SK-N-SH (cell line): ENCODE measurements around the gene CARD14. TPM values are rescaled to one million over a fixed set of nuclear protein-coding genes. Genes with fewer than 3 reads are reported as not detected.

Experiments
- CTCF ChIA-PET: fragments of 300-600, 350-600 bp; formaldehyde crosslinking; extraction: SDS; loops from one replicate; lab custom pipeline; 2021; lab: Yijun Ruan, JAX
- POLR2A ChIA-PET: fragments of 350-600 bp; sonication (Branson Sonifier 250); formaldehyde crosslinking; extraction: SDS; loops from one replicate; lab custom pipeline; 2020; ENCODE audit warnings: antibody characterized with exemption, inconsistent platforms; lab: Yijun Ruan, JAX
- DNase-seq: peaks from one replicate; pipeline ENCODE4 v3.0.0; 2012
- H2AFZ ChIP-seq: fragments of 200-600 bp; sonication (generic); 2 replicates; pipeline ENCODE4 v1.8.1; 2016; ENCODE audit warnings: antibody characterized with exemption, mild to moderate bottlenecking, low read depth
- H3F3A ChIP-seq: fragments of 200-600 bp; sonication (generic); replicated peaks from 2 replicates; pipeline ENCODE3; 2016; ENCODE audit warnings: antibody characterized with exemption, mild to moderate bottlenecking; ENCODE audit not compliant: insufficient read depth
- H3K27ac ChIP-seq, 2 experiments: fragments of 200-500 bp in 1 of 2; fragments of 200-600 bp in 1 of 2; sonication (Bioruptor generic) in 1 of 2; sonication (generic), shearing (Covaris generic) in 1 of 2; 2 replicates each; pipeline versions ENCODE4 v1.5.1 to v1.6.1; 2014 to 2016; ENCODE audit warnings: low read depth in 2 of 2, inconsistent platforms in 1 of 2, low read length in 1 of 2, mild to moderate bottlenecking in 1 of 2, mixed read lengths in 1 of 2
- H3K27me3 ChIP-seq: fragments of 200-600 bp; sonication (generic), shearing (Covaris generic); 2 replicates; pipeline ENCODE4 v1.6.1; 2016; ENCODE audit warnings: mixed run types; ENCODE audit not compliant: insufficient read depth
- H3K36me3 ChIP-seq, 2 experiments: fragments of 200-500 bp in 1 of 2; fragments of 200-600 bp in 1 of 2; sonication (Bioruptor generic) in 1 of 2; sonication (generic) in 1 of 2; replicated peaks in 1 of 2; 2 replicates each; pipeline versions ENCODE3 to v1.5.1; 2014 to 2016; ENCODE audit warnings: low read length in 1 of 2, mild to moderate bottlenecking in 1 of 2; ENCODE audit not compliant: insufficient read depth in 2 of 2, control insufficient read depth in 1 of 2
- H3K4me1 ChIP-seq, 2 experiments: fragments of 200-500 bp in 1 of 2; fragments of 200-600 bp in 1 of 2; sonication (Bioruptor generic) in 1 of 2; sonication (generic), shearing (Covaris generic) in 1 of 2; 2 replicates each; pipeline versions ENCODE4 v1.5.1 to v1.6.1; 2014 to 2016; ENCODE audit warnings: low read depth in 1 of 2, low read length in 1 of 2, mixed run types in 1 of 2; ENCODE audit not compliant: insufficient read depth in 2 of 2, control insufficient read depth in 1 of 2
- H3K4me2 ChIP-seq: fragments of 200-600 bp; sonication (generic), shearing (Covaris generic); 2 replicates; pipeline ENCODE4 v1.6.1; 2017; ENCODE audit warnings: mixed run types
- H3K4me3 ChIP-seq, 2 experiments: fragments of 200-500 bp in 1 of 2; fragments of 200-600 bp in 1 of 2; sonication (Bioruptor generic) in 1 of 2; sonication (generic), shearing (Covaris generic) in 1 of 2; 2 replicates each; pipeline versions ENCODE4 v1.5.1 to v1.8.1; 2014 to 2016; ENCODE audit warnings: low read depth in 2 of 2, inconsistent platforms in 1 of 2, low read length in 1 of 2, mild to moderate bottlenecking in 1 of 2, mixed read lengths in 1 of 2, moderate library complexity in 1 of 2
- H3K79me2 ChIP-seq: fragments of 200-600 bp; sonication (generic); 2 replicates; pipeline ENCODE4 v1.8.1; 2017; ENCODE audit warnings: mild to moderate bottlenecking; ENCODE audit not compliant: insufficient read depth
- H3K9ac ChIP-seq: fragments of 200-600 bp; sonication (generic); 2 replicates; pipeline ENCODE4 v1.6.1; 2017; ENCODE audit warnings: mixed run types
- H3K9me2 ChIP-seq: fragments of 200-600 bp; sonication (generic); 2 replicates; pipeline ENCODE4 v1.6.1; 2017; ENCODE audit warnings: mixed run types
- H3K9me3 ChIP-seq: fragments of 200-600 bp; sonication (generic); 2 replicates; pipeline ENCODE4 v1.6.1; 2017; ENCODE audit warnings: mixed run types, mild to moderate bottlenecking, moderate library complexity
- H4K20me1 ChIP-seq: fragments of 200-600 bp; sonication (generic); 2 replicates; pipeline ENCODE4 v1.6.1; 2017; ENCODE audit warnings: mild to moderate bottlenecking, mixed run types; ENCODE audit not compliant: insufficient read depth
- CHD2 ChIP-seq: fragments of 150-350 bp; IDR thresholded peaks from 2 replicates; pipeline ENCODE4 v1.6.1; 2018; ENCODE audit warnings: low read length; ENCODE audit not compliant: partially characterized antibody
- CTCF ChIP-seq: fragments of 200-600 bp; sonication (generic); IDR thresholded peaks from 2 replicates; pipeline ENCODE4 v1.6.1; 2017; ENCODE audit warnings: antibody characterized with exemption, mild to moderate bottlenecking, moderate library complexity
- ELF1 ChIP-seq: IDR thresholded peaks from 2 replicates; pipeline ENCODE4 v1.4.0; 2012
- EP300 ChIP-seq, 2 experiments: IDR thresholded peaks; 2 replicates each; pipeline versions ENCODE4 v1.4.0 to v1.6.1; 2012; ENCODE audit warnings: borderline replicate concordance in 1 of 2, low read depth in 1 of 2, low read length in 1 of 2
- EZH2phosphoT487 ChIP-seq: fragments of 200-600 bp; sonication (generic); IDR thresholded peaks from 2 replicates; pipeline ENCODE4 v1.6.1; 2017; ENCODE audit warnings: low read depth, mixed run types, mild to moderate bottlenecking, antibody characterized with exemption, moderate library complexity, borderline replicate concordance
- FOSL2 ChIP-seq: IDR thresholded peaks from 2 replicates; pipeline ENCODE4 v1.4.0; 2012; ENCODE audit warnings: low read depth, mild to moderate bottlenecking, moderate library complexity, borderline replicate concordance
- FOXJ3 ChIP-seq: sonication (generic); formaldehyde crosslinking; IDR thresholded peaks from 2 replicates; pipeline ENCODE4 v1.5.1; 2020; ENCODE audit warnings: mild to moderate bottlenecking, missing genetic modification reagents
- MEF2A ChIP-seq: IDR thresholded peaks from 2 replicates; pipeline ENCODE4 v1.4.0; 2012; ENCODE audit warnings: low read depth, borderline replicate concordance
- MXI1 ChIP-seq: IDR thresholded peaks from 2 replicates; pipeline ENCODE4 v1.6.1; 2012; ENCODE audit warnings: mild to moderate bottlenecking, low read depth, low read length, improper control_type of control experiment
- RCOR1 ChIP-seq: fragments of 150-350 bp; IDR thresholded peaks from 2 replicates; pipeline ENCODE4 v1.6.1; 2017; ENCODE audit warnings: antibody characterized with exemption, low read length
- TAF1 ChIP-seq: IDR thresholded peaks from 2 replicates; pipeline ENCODE4 v1.6.1; 2012; ENCODE audit warnings: low read depth, mild to moderate bottlenecking, low read length, moderate library complexity, borderline replicate concordance
- USF2 ChIP-seq: fragments of 150-350 bp; IDR thresholded peaks from 2 replicates; pipeline ENCODE4 v1.6.1; 2017; ENCODE audit warnings: antibody characterized with exemption, low read length, low read depth, borderline replicate concordance
- WGBS: methylation state at CpG from one replicate; pipeline ENCODE4 v1.1.6; 2017; ENCODE audit warnings: low lambda C conversion rate; 5-methylcytosine and 5-hydroxymethylcytosine counted together
- polyA plus RNA-seq, 3 experiments: library from polyadenylated mRNA; depleted of rRNA; stranded (reverse); fragments of >200 nt; gene quantifications; 2 replicates each; pipeline ENCODE4 v1.2.3, GENCODE V29; 2012

Gene CARD14
- polyA plus RNA-seq, 1 of the 3 experiments (the other 2 are of a cell fraction), result 0.05 TPM

GRCh38 chr17:80252871-80253270 lies 83.0 kb downstream of the CARD14 start (continued):
- TF ChIP-seq FOXJ3 (CRISPR knock-in tag), result no peak
- no peak for TF ChIP-seq EZH2phosphoT487
- TF ChIP-seq MXI1, result no peak
- TF ChIP-seq RCOR1, result no peak
- TF ChIP-seq CTCF, result peak; percentile 58
- TF ChIP-seq ELF1, result no peak
- no peak for TF ChIP-seq MEF2A
- TF ChIP-seq EP300 (IDR thresholded peaks at IDR 0.05; ENCODE audit: borderline replicate concordance in 1 of 2, low read depth in 1 of 2, low read length in 1 of 2), result no peak
- no peak for TF ChIP-seq FOSL2
- no peak for TF ChIP-seq CHD2
- no peak for TF ChIP-seq TAF1

GRCh38 chr17:80253631-80254395 lies 84.0 kb downstream of the CARD14 start:
- ChIA-PET CTCF (interaction anchor here (0.7 to 4.3 kb wide), 4 partner anchors 16 to 171 kb away, joined by 3 to 11 read pairs (median 6); partner anchors contain the start of gene GAA), POLR2A (no interaction called here)
- Histone ChIP-seq H3K27ac (peak overlapping the region; percentile 43 to 88; a peak in 3 of 4 replicates), H3K4me2 (peak overlapping the region; percentile 67), H3K9me2 (no peaks in the 10 kb centered on the region), H4K20me1 (no peaks in the 10 kb centered on the region), H3K9ac (peak overlapping the region; percentile 45; the same call in 1 of the 2 replicates), H2AFZ (peak overlapping the region; percentile 58; the same call in 1 of the 2 replicates), H3K27me3 (no peaks in the 10 kb centered on the region), H3F3A (peaks cover 40% of the 10 kb centered on the region), H3K4me1 (peaks cover 0 to 17% of the 10 kb centered on the region in 2 experiments; a peak in 2 of 4 replicates), H3K79me2 (no peaks in the 10 kb centered on the region), H3K9me3 (no peaks in the 10 kb centered on the region), H3K36me3 (no peaks in the 10 kb centered on the region), H3K4me3 (no peak overlapping the region)
- DNase-seq, result peak; percentile 17
- WGBS, result 92% methylated on average over 16 of the region's 21 CpGs
- no peak for TF ChIP-seq USF2
